HG03457 (cell line): ENCODE data around the gene CDC14A.

Experiments
- ATAC-seq: cut with Tn5 transposase; IDR thresholded peaks from one replicate; pipeline ENCODE4 v1.9.1; 2021; ENCODE audit warnings: moderate number of reproducible peaks; ENCODE audit not compliant: unreplicated experiment

Gene CDC14A

GRCh38 chr1:100441651-100442050 is 89.3 kb downstream of the CDC14A start:
- no peak for ATAC-seq

- no peak for ATAC-seq
Measured at GRCh38 chr1:100443811-100444571, 91.7 kb downstream of the CDC14A start.

GRCh38 chr1:100445565-100445964 is 93.3 kb downstream of the CDC14A start:
- no peak for ATAC-seq

- ATAC-seq, result no peak
Measured at GRCh38 chr1:100448366-100448765, 96.1 kb downstream of the CDC14A start.

GRCh38 chr1:100449477-100449876 is 97.2 kb downstream of the CDC14A start:
- peak; percentile 59 for ATAC-seq

GRCh38 chr1:100452641-100453040 is 100.3 kb downstream of the CDC14A start:
- ATAC-seq, result peak; percentile 61

- no peak for ATAC-seq
Measured at GRCh38 chr1:100455478-100456072, 103.3 kb downstream of the CDC14A start.

GRCh38 chr1:100456880-100457279 is 104.6 kb downstream of the CDC14A start:
- no peak for ATAC-seq

- no peak for ATAC-seq
Measured at GRCh38 chr1:100457683-100458082, 105.4 kb downstream of the CDC14A start.

GRCh38 chr1:100458661-100459357 is 106.5 kb downstream of the CDC14A start:
- ATAC-seq, result no peak

GRCh38 chr1:100459358-100460114 is 107.2 kb downstream of the CDC14A start:
- peak; percentile 74 for ATAC-seq

- ATAC-seq, result no peak
Measured at GRCh38 chr1:100461222-100461621, 108.9 kb downstream of the CDC14A start.

GRCh38 chr1:100462326-100463025 is 110.2 kb downstream of the CDC14A start:
- no peak for ATAC-seq

GRCh38 chr1:100463791-100464424 is 111.6 kb downstream of the CDC14A start:
- peak; percentile 82 for ATAC-seq

- no peak for ATAC-seq
Measured at GRCh38 chr1:100469578-100469977, 117.3 kb downstream of the CDC14A start.

- ATAC-seq, result no peak
Measured at GRCh38 chr1:100474834-100475233, 122.5 kb downstream of the CDC14A start.

- ATAC-seq, result no peak
Measured at GRCh38 chr1:100476735-100477290, 124.5 kb downstream of the CDC14A start.

GRCh38 chr1:100478816-100479215 is 126.5 kb downstream of the CDC14A start:
- ATAC-seq, result no peak

GRCh38 chr1:100479620-100480338 is 127.5 kb downstream of the CDC14A start:
- ATAC-seq, result no peak
